SK-N-MC (cell line): ENCODE results near the gene ACTA2.

Experiments
- EZH2 ChIP-seq: fragments of 200-600 bp; sonication (generic); IDR thresholded peaks from one replicate; pipeline ENCODE4 v1.6.1; 2017; ENCODE audit warnings: antibody characterized with exemption
- POLR2AphosphoS5 ChIP-seq: IDR thresholded peaks from 2 replicates; pipeline ENCODE4 v1.6.1; 2012; ENCODE audit warnings: mild to moderate bottlenecking, low read depth, low read length, borderline replicate concordance

DNA sequence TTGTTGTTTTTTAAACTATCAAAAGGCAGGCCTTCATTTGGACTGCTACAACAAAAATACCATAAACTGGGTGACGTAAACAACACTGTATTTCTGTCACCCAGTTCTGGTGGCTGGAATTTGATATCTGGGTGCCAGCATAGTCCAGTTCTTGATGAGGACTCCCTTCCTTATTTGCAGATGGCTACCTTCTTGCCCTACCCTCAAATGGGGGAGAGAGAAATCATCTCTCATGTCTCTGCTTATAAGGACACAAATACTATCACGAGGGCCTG is 25.2 kb downstream of the ACTA2 start:
- no peak for TF ChIP-seq EZH2
- TF ChIP-seq POLR2AphosphoS5 = no peak
